ENCODE results near the gene OSBPL1A. TPM values are rescaled to one million over a fixed set of nuclear protein-coding genes. Genes with fewer than 3 reads are reported as not detected.

The OSBPL1A gene
- total RNA-seq, 4 donors from 2014 or later: 52.9 to 67.6 (median 59.0) TPM

- Histone ChIP-seq H3K27ac (no peak overlapping the region), H3K4me3 (no peak overlapping the region), H3K9me3 (no peaks in the 10 kb centered on the region), H3K36me3 (no peaks in the 10 kb centered on the region), H3K27me3 (no peaks in the 10 kb centered on the region), H3K4me1 (peaks cover 0 to 8% (median 0%) of the 10 kb centered on the region in 4 donors)
- TF ChIP-seq CTCF (IDR thresholded peaks at IDR 0.05): no peak
- TF ChIP-seq POLR2A (IDR thresholded peaks at IDR 0.05): no peak
- no peak for DNase-seq
Observed at GRCh38 chr18:24209558-24209957, 188.1 kb downstream of the OSBPL1A start.

DNA sequence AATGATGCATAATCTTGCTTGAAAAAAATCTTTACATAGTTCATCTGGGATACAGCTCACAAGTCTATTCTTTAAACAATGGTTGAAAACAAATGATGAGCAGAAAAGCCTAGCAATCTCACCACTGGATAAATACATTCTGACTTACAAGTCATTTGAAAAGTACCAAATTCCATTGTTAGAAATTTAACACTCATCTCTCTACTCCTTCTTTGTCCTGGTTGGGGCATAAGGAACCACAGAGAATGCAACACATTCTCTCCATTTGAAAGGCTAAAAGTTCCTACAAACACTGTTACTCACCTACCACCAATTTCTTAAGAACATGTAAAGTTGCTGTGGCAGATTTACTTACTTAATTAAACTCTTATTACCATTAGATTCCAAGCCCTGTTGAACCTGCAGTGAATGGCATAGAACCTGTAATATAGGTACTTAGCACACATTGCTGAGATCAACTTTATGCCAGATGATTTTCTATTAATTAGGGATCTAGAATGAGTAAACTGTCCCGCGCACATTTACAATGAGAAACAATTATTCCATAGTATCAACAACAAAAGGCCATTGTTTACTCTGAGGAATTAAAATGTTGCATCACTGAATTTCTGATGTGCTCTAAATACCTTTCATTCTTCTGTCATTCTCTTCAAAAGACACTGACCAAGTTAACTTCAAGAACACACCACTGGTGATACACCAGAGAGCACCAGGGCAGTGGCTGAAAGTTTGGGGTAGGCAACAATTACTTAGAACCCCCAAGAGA is 189.2 kb downstream of the OSBPL1A start:
- Histone ChIP-seq H3K27me3 (no peaks in the 10 kb centered on the region), H3K4me3 (no peak overlapping the region), H3K9me3 (no peaks in the 10 kb centered on the region), H3K36me3 (no peaks in the 10 kb centered on the region), H3K27ac (no peak overlapping the region), H3K4me1 (no peaks in the 10 kb centered on the region)
- no peak for DNase-seq
- TF ChIP-seq CTCF (IDR thresholded peaks at IDR 0.05): no peak
- TF ChIP-seq POLR2A (IDR thresholded peaks at IDR 0.05): no peak

DNA sequence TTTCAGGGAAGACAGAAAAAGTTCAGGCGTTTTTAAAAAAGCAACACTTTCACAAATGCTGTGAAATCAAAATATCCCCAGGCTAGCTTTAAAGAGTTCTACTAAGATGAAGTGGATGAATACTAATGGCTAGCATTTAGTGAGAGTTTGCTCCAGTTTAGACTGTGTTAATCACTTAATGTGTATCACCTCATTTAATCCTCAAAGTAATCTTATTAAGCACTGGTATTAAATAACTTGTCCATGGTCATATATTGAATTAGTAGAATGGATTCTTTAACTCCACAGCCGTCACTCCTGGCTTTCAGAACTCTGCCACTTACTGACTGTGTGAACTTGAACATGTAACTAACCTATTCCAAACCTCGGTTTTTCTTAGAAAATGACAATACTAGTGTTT is 192.7 kb downstream of the OSBPL1A start:
- TF ChIP-seq CTCF (IDR thresholded peaks at IDR 0.05): no peak
- TF ChIP-seq POLR2A (IDR thresholded peaks at IDR 0.05): no peak
- H3K27me3 ChIP-seq: no peaks in the 10 kb centered on the region
- DNase-seq: no peak

DNA sequence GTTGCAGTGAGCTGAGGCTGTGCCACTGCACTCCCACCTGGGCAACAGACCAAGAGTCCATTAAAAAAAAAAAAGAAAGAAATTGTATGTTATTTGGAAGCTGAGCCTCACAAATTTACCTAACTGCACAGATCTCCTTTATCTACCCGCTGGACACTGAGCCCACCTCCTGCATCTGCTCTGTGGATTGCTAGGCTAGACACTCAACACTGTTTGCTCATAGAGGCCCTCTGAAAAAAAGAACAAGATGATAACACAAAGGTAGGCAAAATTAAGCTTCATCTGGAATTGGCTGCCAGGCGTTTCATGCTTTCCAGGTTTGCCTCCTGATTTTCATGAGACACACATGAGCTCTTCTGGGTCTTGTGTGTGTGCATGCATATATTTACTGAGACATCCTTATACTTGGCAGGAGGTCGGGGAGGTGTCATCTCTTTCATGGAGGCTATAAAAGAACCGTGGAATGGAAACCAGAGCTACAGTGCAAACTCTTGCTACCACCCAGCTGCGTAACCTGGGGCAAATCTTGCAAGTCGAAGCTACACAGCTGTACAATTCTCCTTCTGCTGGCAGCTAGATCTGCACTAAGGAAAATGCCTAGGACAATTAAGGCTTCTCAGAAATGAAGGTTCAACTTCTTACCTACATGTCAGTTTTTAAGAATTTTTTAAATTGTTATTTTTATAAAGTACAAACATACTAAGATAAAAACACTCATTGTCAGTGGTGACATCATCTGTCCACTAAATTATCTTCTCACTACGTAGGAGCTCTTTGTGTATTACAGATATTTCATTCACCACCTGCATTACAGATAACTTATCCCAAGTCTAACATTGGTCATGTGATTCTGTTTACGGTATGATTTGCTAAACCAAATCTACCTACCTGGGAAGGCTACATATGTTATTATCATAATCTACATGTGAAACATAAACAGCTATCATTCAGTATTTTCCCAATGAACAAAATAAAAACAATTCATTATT is 195.6 kb downstream of the OSBPL1A start:
- Histone ChIP-seq H3K4me1 (no peaks in the 10 kb centered on the region), H3K4me3 (no peak overlapping the region), H3K27me3 (no peaks in the 10 kb centered on the region), H3K36me3 (no peaks in the 10 kb centered on the region), H3K27ac (no peak overlapping the region), H3K9me3 (no peaks in the 10 kb centered on the region)
- TF ChIP-seq CTCF (IDR thresholded peaks at IDR 0.05) (no peak), POLR2A (IDR thresholded peaks at IDR 0.05) (no peak)
- no peak for DNase-seq

More for the DNA sequence above, 192.7 kb downstream of the OSBPL1A start:
- Histone ChIP-seq H3K27ac (no peak overlapping the region), H3K36me3 (no peaks in the 10 kb centered on the region), H3K4me1 (no peaks in the 10 kb centered on the region), H3K9me3 (no peaks in the 10 kb centered on the region), H3K4me3 (no peak overlapping the region)

DNA sequence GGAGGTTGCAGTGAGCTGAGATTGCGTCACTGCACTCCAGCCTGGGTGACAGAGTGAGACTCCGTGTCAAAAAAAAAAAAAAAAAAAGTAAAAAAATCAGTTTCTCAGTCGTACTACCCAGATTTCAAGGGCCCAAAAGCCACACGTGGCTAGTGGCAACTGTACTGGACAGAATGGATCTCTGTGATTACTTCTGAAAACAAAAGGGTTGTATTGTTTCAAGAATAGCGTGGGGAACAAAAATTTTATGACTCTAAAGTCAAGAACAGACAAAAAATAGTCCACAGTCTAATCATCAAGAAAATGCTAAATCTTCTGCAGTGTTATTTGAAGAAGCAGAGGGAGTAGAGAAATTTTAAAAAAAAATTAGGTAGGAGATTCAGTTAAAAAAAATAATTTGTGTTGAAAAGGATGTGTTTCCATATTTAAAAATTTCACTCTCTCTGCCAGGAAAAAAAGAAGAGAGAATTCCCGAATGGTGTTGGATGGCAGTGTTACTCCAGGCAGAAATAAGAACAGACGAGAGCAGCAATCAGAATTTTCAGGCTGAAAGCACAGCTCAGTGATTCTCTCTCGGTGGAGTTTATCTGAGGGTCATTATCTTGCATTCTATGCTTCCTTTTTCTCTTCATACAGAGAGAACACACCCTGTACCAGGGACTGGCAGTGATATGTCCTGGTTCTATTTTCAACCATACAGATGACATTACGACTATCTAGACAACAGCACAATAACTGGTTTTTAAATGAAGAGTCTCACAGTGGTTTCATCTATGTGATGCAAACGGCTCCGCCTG is 196.9 kb downstream of the OSBPL1A start:
- H3K27me3 ChIP-seq: no peaks in the 10 kb centered on the region
- H3K4me1 ChIP-seq: no peaks in the 10 kb centered on the region
- no peak for DNase-seq
- no peak overlapping the region for H3K27ac ChIP-seq
- no peak for TF ChIP-seq POLR2A (IDR thresholded peaks at IDR 0.05)
- no peak for TF ChIP-seq CTCF (IDR thresholded peaks at IDR 0.05)
- no peaks in the 10 kb centered on the region for H3K36me3 ChIP-seq
- H3K9me3 ChIP-seq: no peaks in the 10 kb centered on the region
- no peak overlapping the region for H3K4me3 ChIP-seq

Data from Peyer's patch (tissue), 4 donors.